HepG2 (cell line): Measurements from ENCODE around the gene WWC1. TPM values are rescaled to one million over a fixed set of nuclear protein-coding genes. Genes with fewer than 3 reads are reported as not detected.

ENCODE experiments used
- AGO1 ChIP-seq: fragments of 200-400 bp; formaldehyde crosslinking; IDR thresholded peaks from 2 replicates; pipeline ENCODE4 v1.6.1; 2017; ENCODE audit warnings: mild to moderate bottlenecking, low read depth, low read length, moderate library complexity; ENCODE audit not compliant: poor library complexity, severe bottlenecking
- AHR ChIP-seq: IDR thresholded peaks from 2 replicates; pipeline ENCODE4 v1.6.1; 2018; ENCODE audit warnings: missing genetic modification reagents, missing compliant biosample characterization
- HIVEP1 ChIP-seq: sonication (generic); formaldehyde crosslinking; IDR thresholded peaks from 2 replicates; pipeline ENCODE4 v1.4.0; 2020; ENCODE audit warnings: mild to moderate bottlenecking, missing genetic modification reagents
- HNRNPL ChIP-seq: fragments of 200-400 bp; formaldehyde crosslinking; IDR thresholded peaks from 2 replicates; pipeline ENCODE4 v1.6.1; 2017; ENCODE audit warnings: mild to moderate bottlenecking, low read depth, low read length
- JUNB ChIP-seq: sonication (generic); formaldehyde crosslinking; IDR thresholded peaks from 2 replicates; pipeline ENCODE4 v1.8.0; 2022; ENCODE audit warnings: missing genetic modification reagents, mild to moderate bottlenecking, borderline replicate concordance
- KAT7 ChIP-seq: IDR thresholded peaks from 2 replicates; pipeline ENCODE4 v1.6.1; 2018; ENCODE audit warnings: borderline replicate concordance, missing compliant biosample characterization
- KDM4B ChIP-seq: sonication (generic); formaldehyde crosslinking; IDR thresholded peaks from 2 replicates; pipeline ENCODE4 v1.4.0; 2020; ENCODE audit warnings: missing genetic modification reagents
- NBN ChIP-seq: fragments of 450-650 bp; conservative IDR thresholded peaks from 2 replicates; pipeline ENCODE4 v1.6.1; 2017
- NR2C2 ChIP-seq: sonication (generic); formaldehyde crosslinking; IDR thresholded peaks from 2 replicates; pipeline ENCODE4 v1.4.0; 2020; ENCODE audit warnings: missing genetic modification reagents, mild to moderate bottlenecking, moderate library complexity, borderline replicate concordance
- ZBTB38 ChIP-seq: sonication (generic); formaldehyde crosslinking; IDR thresholded peaks from 2 replicates; pipeline ENCODE4 v1.5.1; 2020; ENCODE audit warnings: mild to moderate bottlenecking, missing genetic modification reagents
- ZC3H4 ChIP-seq: sonication (generic); formaldehyde crosslinking; IDR thresholded peaks from 2 replicates; pipeline ENCODE4 v1.4.0; 2020; ENCODE audit warnings: missing genetic modification reagents, borderline replicate concordance
- ZNF441 ChIP-seq: sonication (generic); formaldehyde crosslinking; IDR thresholded peaks from 2 replicates; pipeline ENCODE4 v1.7.0; 2021; ENCODE audit warnings: missing genetic modification reagents, borderline replicate concordance
- ZNF570 ChIP-seq: sonication (generic); formaldehyde crosslinking; IDR thresholded peaks from 2 replicates; pipeline ENCODE4 v1.4.0; 2020; ENCODE audit warnings: mild to moderate bottlenecking, missing genetic modification reagents, borderline replicate concordance
- ZNF609 ChIP-seq: sonication (generic); formaldehyde crosslinking; IDR thresholded peaks from 2 replicates; pipeline ENCODE4 v1.4.0; 2020; ENCODE audit warnings: mild to moderate bottlenecking, missing genetic modification reagents, borderline replicate concordance
- ZNF879 ChIP-seq: sonication (generic); formaldehyde crosslinking; IDR thresholded peaks from 2 replicates; pipeline ENCODE4 v1.8.1; 2023; ENCODE audit warnings: missing genetic modification reagents
- polyA plus RNA-seq, 8 experiments: library from polyadenylated mRNA; depleted of rRNA in 3 of 8; stranded (reverse) in 7 of 8; unstranded in 1 of 8; fragments of >200 nt; fragmentation: Illumina TruSeq in 4 of 8; extraction: Trizol in 4 of 8; gene quantifications; 2 replicates each; pipeline versions ENCODE4 v1.2.1 to v1.2.3, GENCODE V29; 2011 to 2016; ENCODE audit warnings: low read depth in 4 of 8, missing spikeins in 1 of 8, mixed read lengths in 1 of 8; ENCODE audit not compliant: insufficient read depth in 1 of 8
- total RNA-seq, 5 experiments: library from RNA; depleted of rRNA; stranded (reverse); fragments of >200 nt; fragmentation: Illumina TruSeq; extraction: Trizol; gene quantifications; 2 replicates each; pipeline ENCODE4 v1.2.3, GENCODE V29; 2016; ENCODE audit warnings: low read depth in 1 of 5
- TF ChIP-seq, protein P1 (sequence below): IDR thresholded peaks from 2 replicates; pipeline ENCODE4 v1.6.1; 2016; ENCODE audit warnings: low read depth, missing genetic modification reagents, missing compliant biosample characterization

Gene WWC1
- total and polyA plus RNA-seq, 2 of the 13 experiments (the other 11 are each of a cell fraction or from before 2014, with no cell fraction given) = 8.3 to 17.9 TPM

DNA sequence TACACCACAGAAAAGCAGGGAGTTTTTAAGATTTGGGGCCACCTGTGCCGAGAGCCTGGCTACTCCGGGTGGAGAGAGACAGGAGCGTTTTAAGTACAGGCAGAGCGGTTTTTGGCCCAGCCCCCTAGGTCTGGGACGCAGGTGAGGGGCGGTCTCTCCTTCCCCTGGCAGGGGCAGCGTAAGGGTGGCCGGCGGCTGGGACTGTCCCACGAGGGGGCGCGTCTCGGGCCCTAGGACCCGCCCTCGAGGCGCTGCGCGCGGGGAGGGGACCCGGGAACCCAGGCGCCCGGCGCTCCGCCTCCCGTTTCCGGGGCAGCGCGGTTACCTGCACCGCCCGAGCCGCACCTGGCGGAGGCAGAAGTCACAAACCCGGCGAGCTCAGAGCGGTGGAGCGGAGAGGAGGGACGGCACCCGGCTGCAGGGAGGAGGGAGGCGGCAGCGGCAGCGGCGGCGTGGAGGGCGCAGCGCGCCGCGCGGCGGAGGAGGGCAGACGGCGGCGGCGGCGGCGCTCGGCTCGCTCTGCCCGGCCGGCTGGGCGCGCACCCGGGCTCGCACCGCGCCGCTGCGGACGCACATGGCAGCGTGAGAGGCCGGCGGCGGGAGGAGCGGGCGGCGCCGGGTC is at the start of gene WWC1 (continued):
- TF ChIP-seq ZNF879 (CRISPR knock-in tag) (no peak), KDM4B (CRISPR knock-in tag) (no peak), AHR (no peak), ZNF570 (CRISPR knock-in tag) (no peak), KAT7 (CRISPR knock-in tag) (peak; percentile 87), JUNB (no peak), ZNF441 (no peak), ZC3H4 (CRISPR knock-in tag) (no peak), HNRNPL (peak; percentile 48; the same call in 1 of the 2 replicates), NBN (no peak), HIVEP1 (CRISPR knock-in tag) (no peak), ZNF609 (CRISPR knock-in tag) (no peak), AGO1 (no peak), ZBTB38 (CRISPR knock-in tag) (no peak; the same call in 1 of the 2 replicates), NR2C2 (CRISPR knock-in tag) (no peak)
- TF ChIP-seq, protein P1, sequence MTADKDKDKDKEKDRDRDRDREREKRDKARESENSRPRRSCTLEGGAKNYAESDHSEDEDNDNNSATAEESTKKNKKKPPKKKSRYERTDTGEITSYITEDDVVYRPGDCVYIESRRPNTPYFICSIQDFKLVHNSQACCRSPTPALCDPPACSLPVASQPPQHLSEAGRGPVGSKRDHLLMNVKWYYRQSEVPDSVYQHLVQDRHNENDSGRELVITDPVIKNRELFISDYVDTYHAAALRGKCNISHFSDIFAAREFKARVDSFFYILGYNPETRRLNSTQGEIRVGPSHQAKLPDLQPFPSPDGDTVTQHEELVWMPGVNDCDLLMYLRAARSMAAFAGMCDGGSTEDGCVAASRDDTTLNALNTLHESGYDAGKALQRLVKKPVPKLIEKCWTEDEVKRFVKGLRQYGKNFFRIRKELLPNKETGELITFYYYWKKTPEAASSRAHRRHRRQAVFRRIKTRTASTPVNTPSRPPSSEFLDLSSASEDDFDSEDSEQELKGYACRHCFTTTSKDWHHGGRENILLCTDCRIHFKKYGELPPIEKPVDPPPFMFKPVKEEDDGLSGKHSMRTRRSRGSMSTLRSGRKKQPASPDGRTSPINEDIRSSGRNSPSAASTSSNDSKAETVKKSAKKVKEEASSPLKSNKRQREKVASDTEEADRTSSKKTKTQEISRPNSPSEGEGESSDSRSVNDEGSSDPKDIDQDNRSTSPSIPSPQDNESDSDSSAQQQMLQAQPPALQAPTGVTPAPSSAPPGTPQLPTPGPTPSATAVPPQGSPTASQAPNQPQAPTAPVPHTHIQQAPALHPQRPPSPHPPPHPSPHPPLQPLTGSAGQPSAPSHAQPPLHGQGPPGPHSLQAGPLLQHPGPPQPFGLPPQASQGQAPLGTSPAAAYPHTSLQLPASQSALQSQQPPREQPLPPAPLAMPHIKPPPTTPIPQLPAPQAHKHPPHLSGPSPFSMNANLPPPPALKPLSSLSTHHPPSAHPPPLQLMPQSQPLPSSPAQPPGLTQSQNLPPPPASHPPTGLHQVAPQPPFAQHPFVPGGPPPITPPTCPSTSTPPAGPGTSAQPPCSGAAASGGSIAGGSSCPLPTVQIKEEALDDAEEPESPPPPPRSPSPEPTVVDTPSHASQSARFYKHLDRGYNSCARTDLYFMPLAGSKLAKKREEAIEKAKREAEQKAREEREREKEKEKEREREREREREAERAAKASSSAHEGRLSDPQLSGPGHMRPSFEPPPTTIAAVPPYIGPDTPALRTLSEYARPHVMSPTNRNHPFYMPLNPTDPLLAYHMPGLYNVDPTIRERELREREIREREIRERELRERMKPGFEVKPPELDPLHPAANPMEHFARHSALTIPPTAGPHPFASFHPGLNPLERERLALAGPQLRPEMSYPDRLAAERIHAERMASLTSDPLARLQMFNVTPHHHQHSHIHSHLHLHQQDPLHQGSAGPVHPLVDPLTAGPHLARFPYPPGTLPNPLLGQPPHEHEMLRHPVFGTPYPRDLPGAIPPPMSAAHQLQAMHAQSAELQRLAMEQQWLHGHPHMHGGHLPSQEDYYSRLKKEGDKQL (CRISPR knock-in tag) = no peak
